OCI-LY3 (cell line): ENCODE measurements around the gene CFAP46.
"Not testable (repeated sequence)": the region's sequence is repeated elsewhere in the genome, so short reads cannot be mapped to it uniquely, and the experiment has no call there.

Experiments
- H2AFZ ChIP-seq: fragments of 200-600, 300-600 bp; shearing (Covaris generic); 2 replicates; pipeline ENCODE4 v1.6.0; 2014; ENCODE audit warnings: antibody characterized with exemption, low read depth, low read length
- H3K27ac ChIP-seq: fragments of 200-600, 300-600 bp; sonication (generic); 2 replicates; pipeline ENCODE4 v1.5.1; 2014; ENCODE audit warnings: mild to moderate bottlenecking, low read length, moderate library complexity, mixed read lengths
- H3K27me3 ChIP-seq: fragments of 200-600, 300-600 bp; sonication (generic); 2 replicates; pipeline ENCODE4 v1.6.1; 2014; ENCODE audit warnings: low read depth, low read length, mixed read lengths
- H3K36me3 ChIP-seq: fragments of 200-600, 300-600 bp; sonication (generic); replicated peaks from 2 replicates; pipeline ENCODE3; 2014; ENCODE audit warnings: low read depth, low read length, mixed read lengths
- H3K4me1 ChIP-seq: fragments of 300-600, 200-600 bp; sonication (generic); 2 replicates; pipeline ENCODE4 v1.6.1; 2014; ENCODE audit warnings: low read length, mixed read lengths
- H3K4me2 ChIP-seq: fragments of 200-600, 300-600 bp; sonication (generic); 2 replicates; pipeline ENCODE4 v1.6.1; 2014; ENCODE audit warnings: low read length, mixed read lengths
- H3K4me3 ChIP-seq: fragments of 300-600, 200-600 bp; sonication (generic); 2 replicates; pipeline ENCODE4 v1.5.1; 2014; ENCODE audit warnings: antibody characterized with exemption, mild to moderate bottlenecking, low read length, moderate library complexity
- H3K79me2 ChIP-seq: fragments of 300-600, 200-600 bp; shearing (Covaris generic); 2 replicates; pipeline ENCODE4 v1.6.1; 2014; ENCODE audit warnings: mild to moderate bottlenecking, low read length, mixed read lengths
- H3K9ac ChIP-seq: fragments of 300-600, 200-600 bp; shearing (Covaris generic); 2 replicates; pipeline ENCODE4 v1.6.0; 2014; ENCODE audit warnings: mild to moderate bottlenecking, low read length, moderate library complexity
- H3K9me3 ChIP-seq: fragments of 200-600, 300-600 bp; shearing (Covaris generic); 2 replicates; pipeline ENCODE4 v1.6.1; 2014; ENCODE audit warnings: low read length, mixed read lengths; ENCODE audit not compliant: insufficient read depth
- H4K20me1 ChIP-seq: fragments of 200-600, 300-600 bp; sonication (generic); 2 replicates; pipeline ENCODE4 v1.6.1; 2016; ENCODE audit warnings: low read length, mixed read lengths; ENCODE audit not compliant: insufficient read depth
- CTCF ChIP-seq: fragments of 200-600, 300-600 bp; sonication (generic); IDR thresholded peaks from 2 replicates; pipeline ENCODE4 v1.5.1; 2014; ENCODE audit warnings: antibody characterized with exemption, low read length, low read depth
- EZH2phosphoT487 ChIP-seq: fragments of 200-600 bp; shearing (Covaris generic); IDR thresholded peaks from 2 replicates; pipeline ENCODE4 v1.6.1; 2018; ENCODE audit warnings: antibody characterized with exemption, mixed run types, low read depth

The CFAP46 gene

DNA sequence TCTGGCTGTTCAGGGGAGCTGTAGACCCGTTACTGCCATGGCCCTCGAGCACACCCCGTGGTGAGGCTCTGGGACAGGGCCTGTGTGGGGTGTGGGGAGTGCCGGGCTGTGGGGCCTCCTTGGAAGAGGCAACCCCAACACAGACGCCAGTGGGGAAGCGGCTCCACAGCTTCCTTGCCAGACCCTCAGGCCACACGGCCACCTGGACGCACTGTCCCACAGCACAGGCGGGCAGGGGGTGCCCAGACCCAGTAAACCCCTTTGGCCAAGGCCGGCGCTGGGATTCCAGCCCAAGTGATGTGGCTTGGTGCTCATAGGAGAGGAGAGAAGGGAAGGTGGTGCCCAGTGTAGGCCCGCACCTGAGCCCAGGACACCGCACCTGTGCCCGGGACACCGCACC is 143.5 kb downstream of the CFAP46 start:
- no peaks in the 10 kb centered on the region for H3K36me3 ChIP-seq
- TF ChIP-seq EZH2phosphoT487 (no peak), CTCF (no peak)
- H3K79me2 ChIP-seq = no peaks in the 10 kb centered on the region
- H3K4me2 ChIP-seq = no peak overlapping the region
- no peaks in the 10 kb centered on the region for H4K20me1 ChIP-seq
- no peaks in the 10 kb centered on the region for H3K9me3 ChIP-seq
- no peak overlapping the region for H2AFZ ChIP-seq
- H3K4me3 ChIP-seq = no peak overlapping the region
- no peaks in the 10 kb centered on the region for H3K4me1 ChIP-seq
- H3K27ac ChIP-seq = no peak overlapping the region
- H3K27me3 ChIP-seq = no peaks in the 10 kb centered on the region
- no peak overlapping the region for H3K9ac ChIP-seq

GRCh38 chr10:132798403-132798802 is 144.0 kb downstream of the CFAP46 start:
- no peak overlapping the region for H2AFZ ChIP-seq
- no peaks in the 10 kb centered on the region for H3K4me1 ChIP-seq
- no peaks in the 10 kb centered on the region for H3K9me3 ChIP-seq
- H4K20me1 ChIP-seq = no peaks in the 10 kb centered on the region
- no peaks in the 10 kb centered on the region for H3K36me3 ChIP-seq
- no peak overlapping the region for H3K27ac ChIP-seq
- no peaks in the 10 kb centered on the region for H3K79me2 ChIP-seq
- no peak for TF ChIP-seq CTCF
- no peak for TF ChIP-seq EZH2phosphoT487
- no peak overlapping the region for H3K9ac ChIP-seq
- no peak overlapping the region for H3K4me3 ChIP-seq
- no peaks in the 10 kb centered on the region for H3K27me3 ChIP-seq
- H3K4me2 ChIP-seq = no peak overlapping the region

DNA sequence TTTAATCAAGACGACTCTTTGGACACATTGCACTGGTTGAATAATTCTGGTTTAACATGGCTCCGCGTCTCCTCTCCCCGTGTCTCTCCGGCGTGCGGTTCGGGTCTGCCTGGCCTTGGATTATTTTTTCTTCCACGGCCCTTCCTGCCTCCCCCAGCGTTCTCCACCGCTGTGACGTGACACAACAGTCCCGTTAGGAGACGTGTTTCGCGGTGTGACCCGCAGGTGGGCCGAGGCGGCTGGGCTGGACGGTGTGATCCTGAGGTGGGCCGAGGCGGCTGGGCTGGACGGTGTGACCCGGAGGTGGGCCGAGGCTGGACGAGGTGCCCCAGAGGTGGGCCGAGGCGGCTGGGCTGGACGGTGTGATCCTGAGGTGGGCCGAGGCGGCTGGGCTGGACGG is 144.4 kb downstream of the CFAP46 start:
- not testable (repeated sequence) for H3K9ac ChIP-seq, H3K27ac ChIP-seq, H3K4me1 ChIP-seq, H3K9me3 ChIP-seq, H3K4me3 ChIP-seq, H4K20me1 ChIP-seq, H3K79me2 ChIP-seq, H3K36me3 ChIP-seq, H3K27me3 ChIP-seq, H2AFZ ChIP-seq, H3K4me2 ChIP-seq

GRCh38 chr10:132796846-132797245 is 145.5 kb downstream of the CFAP46 start:
- H3K4me1 ChIP-seq = no peaks in the 10 kb centered on the region
- TF ChIP-seq EZH2phosphoT487 (no peak), CTCF (no peak)
- H3K27ac ChIP-seq = no peak overlapping the region
- no peak overlapping the region for H2AFZ ChIP-seq
- no peaks in the 10 kb centered on the region for H3K36me3 ChIP-seq
- no peaks in the 10 kb centered on the region for H3K9me3 ChIP-seq
- H3K79me2 ChIP-seq = no peaks in the 10 kb centered on the region
- no peaks in the 10 kb centered on the region for H4K20me1 ChIP-seq
- H3K4me3 ChIP-seq = no peak overlapping the region
- no peak overlapping the region for H3K4me2 ChIP-seq
- no peak overlapping the region for H3K9ac ChIP-seq
- no peaks in the 10 kb centered on the region for H3K27me3 ChIP-seq
